ENCODE results near the gene NELL2.

DNA sequence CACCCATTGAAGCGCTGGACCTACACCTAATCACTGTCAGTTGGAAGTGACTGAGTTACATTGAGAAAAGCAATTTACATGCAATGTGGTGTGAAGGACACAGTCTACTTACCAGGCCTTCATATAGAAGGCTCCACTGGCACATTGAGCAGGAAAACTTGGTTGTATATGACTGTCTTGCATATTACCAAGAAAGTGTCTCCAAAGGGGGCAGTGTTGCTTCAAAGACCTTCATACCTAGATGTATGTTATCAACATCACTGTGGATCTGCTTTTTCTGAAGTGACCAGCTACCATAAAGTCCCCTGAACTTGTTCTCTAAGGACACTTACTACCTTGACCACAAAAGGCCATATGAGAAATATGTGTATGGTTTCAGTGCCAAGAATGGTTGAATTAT, 64.1 kb downstream of the NELL2 start:
- peak in 1 of 3 experiments; percentile 6 for TF ChIP-seq CTCF (IDR thresholded peaks at IDR 0.05)
- no peak for TF ChIP-seq POLR2A (IDR thresholded peaks at IDR 0.05)

Data from vagina (tissue), 2 donors.